Prostate gland (tissue), 2 donors: ENCODE data around the gene NTMT1. TPM values are rescaled to one million over a fixed set of nuclear protein-coding genes. Genes with fewer than 3 reads are reported as not detected.

Experiments used
- DNase-seq: peaks from one replicate; pipeline ENCODE4 v3.0.0-alpha.2; 2019; ENCODE audit warnings: low spot score
- H3K27ac ChIP-seq, 2 donors: fragments of 200-600 bp; sonication (generic); 2 replicates each; pipeline ENCODE4 v1.5.1; 2017 to 2019
- H3K27me3 ChIP-seq: fragments of 200-600 bp; sonication (generic); replicated peaks from 2 replicates; pipeline ENCODE4 v1.5.1; 2019; ENCODE audit not compliant: insufficient read depth
- H3K36me3 ChIP-seq, 2 donors: fragments of 200-600 bp; sonication (generic); 1 replicate in 1 of 2; 2 replicates in 1 of 2; pipeline versions ENCODE4 v1.5.1 to v1.8.1; 2017 to 2019
- H3K4me1 ChIP-seq: fragments of 200-600 bp; sonication (generic); replicated peaks from 2 replicates; pipeline ENCODE4 v1.5.1; 2019
- H3K4me3 ChIP-seq, 2 donors: fragments of 200-600 bp; sonication (generic); 2 replicates each; pipeline ENCODE4 v1.5.1; 2017 to 2019
- H3K9me3 ChIP-seq: fragments of 200-600 bp; sonication (generic); 2 replicates; pipeline ENCODE4 v1.5.1; 2017
- CTCF ChIP-seq, 4 experiments: fragments of 200-600 bp in 2 of 4; fragments of 450-650 bp in 2 of 4; sonication (generic) in 2 of 4; IDR thresholded peaks; 1 replicate in 3 of 4; 2 replicates in 1 of 4; pipeline ENCODE4 v1.5.1; 2016 to 2019; ENCODE audit warnings: antibody characterized with exemption in 4 of 4, mild to moderate bottlenecking in 2 of 4, moderate library complexity in 2 of 4
- POLR2A ChIP-seq: fragments of 450-650 bp; IDR thresholded peaks from one replicate; pipeline ENCODE4 v1.6.1; 2016; ENCODE audit warnings: antibody characterized with exemption, mild to moderate bottlenecking
- POLR2AphosphoS5 ChIP-seq: sonication (generic); formaldehyde crosslinking; IDR thresholded peaks from one replicate; pipeline ENCODE4 v1.6.1; 2017; ENCODE audit warnings: antibody characterized with exemption
- WGBS: methylation state at CpG from one replicate; pipeline ENCODE4 v1.1.5; 2018; 5-methylcytosine and 5-hydroxymethylcytosine counted together
- intact Hi-C: fragments of 100-400 bp; cut with DNase I; formaldehyde crosslinking; loops from one replicate; pipeline ENCODE4 v1.14.2; 2022
- total RNA-seq, 2 donors: library from RNA; depleted of rRNA; stranded (reverse); fragments of >200 nt; gene quantifications; one replicate each; pipeline ENCODE4 v1.1.0, GENCODE V29; 2016

The NTMT1 gene
- total RNA-seq, 2 donors from 2014 or later, result 25.4 to 53.7 TPM

GRCh38 chr9:129639756-129640085, 13.8 kb downstream of the NTMT1 start:
- TF ChIP-seq CTCF (IDR thresholded peaks at IDR 0.05) (no peak), POLR2A (no peak), POLR2AphosphoS5 (no peak)
- intact Hi-C loops, result no loop called here
- Histone ChIP-seq H3K4me1 (peaks cover 15% of the 10 kb centered on the region), H3K36me3 (peaks cover 14 to 27% of the 10 kb centered on the region in 2 donors), H3K4me3 (no peak overlapping the region), H3K27me3 (no peaks in the 10 kb centered on the region), H3K9me3 (no peaks in the 10 kb centered on the region), H3K27ac (no peak overlapping the region)
- no peak for DNase-seq
- 59% methylated on average over 12 of the region's 12 CpGs for WGBS

GRCh38 chr9:129640086-129640870, 14.3 kb downstream of the NTMT1 start:
- Histone ChIP-seq H3K36me3 (peaks cover 10 to 22% of the 10 kb centered on the region in 2 donors), H3K4me1 (peaks cover 15% of the 10 kb centered on the region), H3K27ac (no peak overlapping the region), H3K9me3 (no peaks in the 10 kb centered on the region), H3K4me3 (peak overlapping the region in 1 of 2 donors; percentile 83), H3K27me3 (no peaks in the 10 kb centered on the region)
- TF ChIP-seq POLR2A (no peak), POLR2AphosphoS5 (no peak), CTCF (IDR thresholded peaks at IDR 0.05) (no peak)
- no peak for DNase-seq
- intact Hi-C loops, result no loop called here
- 58% methylated on average over 25 of the region's 25 CpGs for WGBS

GRCh38 chr9:129640871-129641749, 15.1 kb downstream of the NTMT1 start:
- Histone ChIP-seq H3K27me3 (no peaks in the 10 kb centered on the region), H3K27ac (peak overlapping the region; percentile 79), H3K9me3 (no peaks in the 10 kb centered on the region), H3K4me3 (peak overlapping the region; percentile 83 to 93), H3K36me3 (peaks cover 4 to 16% of the 10 kb centered on the region in 2 donors), H3K4me1 (peaks cover 15% of the 10 kb centered on the region)
- 16% methylated on average over 36 of the region's 44 CpGs for WGBS
- no peak for TF ChIP-seq POLR2AphosphoS5
- no peak for TF ChIP-seq POLR2A
- no peak for TF ChIP-seq CTCF (IDR thresholded peaks at IDR 0.05)
- intact Hi-C loops, result no loop called here
- no peak for DNase-seq

GRCh38 chr9:129641750-129642585, 16.0 kb downstream of the NTMT1 start, which contains the start of gene ASB6:
Gene ASB6, minus strand, starts transcription at chr9:129642151. Its CDS starts 152 bp downstream, at chr9:129641999.
- Histone ChIP-seq H3K36me3 (peaks cover 2 to 9% of the 10 kb centered on the region in 2 donors), H3K4me3 (peak within 1 kb of the TSS; percentile 83 to 93), H3K9me3 (no peaks in the 10 kb centered on the region), H3K27ac (peak within 1 kb of the TSS; percentile 79), H3K27me3 (no peaks in the 10 kb centered on the region), H3K4me1 (peaks cover 15% of the 10 kb centered on the region)
- under 1% methylated on average over 59 of the region's 93 CpGs for WGBS
- TF ChIP-seq POLR2A (peak; percentile 50), CTCF (IDR thresholded peaks at IDR 0.05) (peak; percentile 99 to 100 (median 100)), POLR2AphosphoS5 (peak; percentile 95)
- DNase-seq, result peak; percentile 92
- intact Hi-C loops, result loop anchor here (2.0 kb wide), 2 partner anchors 85 to 141 kb away; no protein-coding TSS in a partner anchor
